ENCODE measurements around the gene BRD1. TPM values are rescaled to one million over a fixed set of nuclear protein-coding genes. Genes with fewer than 3 reads are reported as not detected.

BRD1 gene
- total and polyA plus RNA-seq, 4 donors, result 7.6 to 32.2 (median 24.2) TPM

DNA sequence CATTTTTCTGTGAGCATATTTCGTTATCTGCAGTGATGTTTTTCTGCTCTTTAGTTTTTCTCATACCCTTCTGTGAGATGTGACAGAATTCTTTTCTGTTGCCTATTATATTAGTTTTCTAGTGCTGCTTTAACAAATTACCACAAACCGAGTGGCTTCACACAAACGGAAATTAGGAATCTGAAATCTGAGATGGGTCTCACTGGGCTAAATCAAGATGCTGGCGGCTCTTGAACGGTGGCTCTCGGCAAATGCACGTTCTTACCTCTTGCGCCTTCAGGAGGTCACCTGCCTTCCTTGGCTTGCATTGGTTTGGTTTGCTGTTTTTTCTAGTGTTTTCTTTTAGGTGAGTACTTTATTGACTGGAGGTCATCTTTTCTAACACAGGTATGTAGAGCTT, 39.0 kb upstream of the BRD1 start:
- H3K36me3 ChIP-seq (ENCODE audit: control insufficient read depth in 1 of 2, insufficient read depth in 2 of 2, low read length in 1 of 2), result peaks cover 0 to 2% of the 10 kb centered on the region in 2 donors
- H3K27me3 ChIP-seq (ENCODE audit: control insufficient read depth in 1 of 2, insufficient read depth in 2 of 2, low read length in 1 of 2), result no peaks in the 10 kb centered on the region
- intact Hi-C loops (cut with DNase I), result no loop called here
- 86 to 93% methylated on average over 8 of the region's 8 CpGs for WGBS, 2 donors
- no peaks in the 10 kb centered on the region for H3K4me1 ChIP-seq (ENCODE audit: control insufficient read depth in 1 of 2, insufficient read depth in 2 of 2, low read length in 2 of 2)
- no peak overlapping the region for H3K27ac ChIP-seq (ENCODE audit: low read depth in 1 of 2, low read length in 2 of 2)
- no peak overlapping the region for H3K4me3 ChIP-seq (ENCODE audit: low read length in 2 of 2)
- peak in 1 of 2 donors; percentile 30 for DNase-seq
- ATAC-seq (ENCODE audit: low FRiP score), result no peak
- H3K9me3 ChIP-seq (ENCODE audit: control insufficient read depth, low read length), result peaks cover 5% of the 10 kb centered on the region

DNA sequence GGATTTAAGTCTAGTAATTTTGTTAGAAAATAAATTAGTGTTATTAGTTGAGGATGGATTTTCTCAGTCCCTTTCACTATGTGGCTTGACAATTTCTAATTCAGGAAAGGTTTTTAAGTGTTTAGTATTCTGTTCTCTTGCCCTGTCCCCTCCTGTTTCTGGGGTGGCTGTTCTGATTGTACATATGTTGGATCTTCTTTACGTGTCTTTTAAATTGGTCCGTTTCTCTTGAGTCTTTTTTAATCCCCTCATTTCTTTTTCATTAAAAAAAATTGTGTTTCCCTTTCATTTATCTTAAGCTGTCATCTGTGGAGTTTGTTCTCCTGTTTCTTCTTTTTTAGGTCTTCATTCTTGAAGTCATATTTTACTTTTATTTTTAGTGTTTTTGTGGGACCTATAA, 38.5 kb upstream of the BRD1 start:
- H3K9me3 ChIP-seq (ENCODE audit: control insufficient read depth, low read length), result peaks cover 5% of the 10 kb centered on the region
- 26 to 36% methylated on average over 2 of the region's 2 CpGs for WGBS, 2 donors
- no peak overlapping the region for H3K4me3 ChIP-seq (ENCODE audit: low read length in 2 of 2)
- intact Hi-C loops (cut with DNase I), result no loop called here
- ATAC-seq (ENCODE audit: low FRiP score), result no peak
- no peak overlapping the region for H3K27ac ChIP-seq (ENCODE audit: low read depth in 1 of 2, low read length in 2 of 2)
- peaks cover 0 to 2% of the 10 kb centered on the region in 2 donors for H3K36me3 ChIP-seq (ENCODE audit: control insufficient read depth in 1 of 2, insufficient read depth in 2 of 2, low read length in 1 of 2)
- no peaks in the 10 kb centered on the region for H3K4me1 ChIP-seq (ENCODE audit: control insufficient read depth in 1 of 2, insufficient read depth in 2 of 2, low read length in 2 of 2)
- H3K27me3 ChIP-seq (ENCODE audit: control insufficient read depth in 1 of 2, insufficient read depth in 2 of 2, low read length in 1 of 2), result no peaks in the 10 kb centered on the region
- no peak for DNase-seq

DNA sequence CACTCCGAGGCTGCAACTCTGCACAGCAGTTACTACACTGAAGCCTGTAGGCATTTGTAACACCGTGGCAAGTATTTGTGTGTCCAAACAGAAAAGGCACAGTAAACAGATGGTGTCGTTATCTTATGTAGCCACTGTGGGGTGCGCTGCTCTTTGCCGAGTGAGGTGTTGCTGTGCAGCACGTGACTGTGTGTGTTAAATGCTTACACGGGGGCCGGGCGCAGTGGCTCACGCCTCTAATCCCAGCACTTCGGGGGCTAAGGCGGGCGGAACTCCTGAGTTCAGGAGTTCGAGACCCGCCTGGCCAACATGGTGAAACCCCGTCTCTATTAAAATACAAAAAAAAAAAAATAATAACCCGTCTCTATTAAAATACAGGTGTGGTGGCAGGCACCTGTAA, 37.5 kb upstream of the BRD1 start:
- H3K9me3 ChIP-seq (ENCODE audit: control insufficient read depth, low read length), result peaks cover 5% of the 10 kb centered on the region
- H3K36me3 ChIP-seq (ENCODE audit: control insufficient read depth in 1 of 2, insufficient read depth in 2 of 2, low read length in 1 of 2), result peaks cover 0 to 2% of the 10 kb centered on the region in 2 donors
- DNase-seq (peak in 1 of 2 donors; percentile 54), ATAC-seq (ENCODE audit: low FRiP score) (no peak)
- H3K4me3 ChIP-seq (ENCODE audit: low read length in 2 of 2), result no peak overlapping the region
- intact Hi-C loops (cut with DNase I), result no loop called here
- H3K4me1 ChIP-seq (ENCODE audit: control insufficient read depth in 1 of 2, insufficient read depth in 2 of 2, low read length in 2 of 2), result no peaks in the 10 kb centered on the region
- WGBS, 2 donors, result 92% methylated on average over 17 of the region's 17 CpGs
- H3K27me3 ChIP-seq (ENCODE audit: control insufficient read depth in 1 of 2, insufficient read depth in 2 of 2, low read length in 1 of 2), result no peaks in the 10 kb centered on the region
- no peak overlapping the region for H3K27ac ChIP-seq (ENCODE audit: low read depth in 1 of 2, low read length in 2 of 2)

DNA sequence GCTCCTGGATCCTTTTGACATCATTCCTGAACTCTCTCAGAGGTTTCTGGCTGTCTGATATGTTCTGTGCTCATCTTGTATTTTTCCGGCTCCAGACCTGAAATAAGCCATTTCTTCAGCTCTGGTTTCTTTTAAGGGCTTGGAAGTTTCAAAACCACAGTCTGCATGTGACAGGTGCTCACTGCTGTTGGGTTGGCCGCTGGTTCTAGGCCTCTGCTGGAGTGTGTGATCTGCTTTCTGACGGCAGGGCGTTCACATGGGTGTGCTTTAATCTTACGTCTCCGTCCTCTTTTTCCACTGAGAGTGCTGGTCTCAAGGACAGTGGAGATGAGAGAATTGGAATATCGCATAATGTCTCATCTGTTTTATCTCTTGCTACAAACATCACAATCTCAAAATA, 36.3 kb upstream of the BRD1 start:
- H3K4me1 ChIP-seq (ENCODE audit: control insufficient read depth in 1 of 2, insufficient read depth in 2 of 2, low read length in 2 of 2), result no peaks in the 10 kb centered on the region
- no peaks in the 10 kb centered on the region for H3K36me3 ChIP-seq (ENCODE audit: control insufficient read depth in 1 of 2, insufficient read depth in 2 of 2, low read length in 1 of 2)
- DNase-seq (no peak), ATAC-seq (ENCODE audit: low FRiP score) (no peak)
- 81 to 84% methylated on average over 7 of the region's 7 CpGs for WGBS, 2 donors
- no peak overlapping the region for H3K27ac ChIP-seq (ENCODE audit: low read depth in 1 of 2, low read length in 2 of 2)
- no peaks in the 10 kb centered on the region for H3K27me3 ChIP-seq (ENCODE audit: control insufficient read depth in 1 of 2, insufficient read depth in 2 of 2, low read length in 1 of 2)
- intact Hi-C loops (cut with DNase I), result no loop called here
- H3K4me3 ChIP-seq (ENCODE audit: low read length in 2 of 2), result no peak overlapping the region
- peaks cover 3% of the 10 kb centered on the region for H3K9me3 ChIP-seq (ENCODE audit: control insufficient read depth, low read length)

DNA sequence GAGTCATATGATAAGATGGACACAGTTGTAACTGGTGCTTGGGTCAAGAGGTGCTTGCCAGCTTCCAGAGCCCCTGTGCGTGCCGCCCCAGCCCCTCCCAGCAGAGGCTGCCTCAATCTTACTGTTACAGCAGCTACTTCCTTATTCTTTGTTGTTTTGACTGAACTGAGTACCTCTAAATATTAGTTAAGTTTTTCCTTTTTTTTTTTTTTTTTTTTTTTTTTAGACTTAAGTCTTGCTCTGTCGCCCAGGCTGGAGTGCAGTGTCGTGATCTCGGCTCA, 34.8 kb upstream of the BRD1 start:
- peaks cover 3% of the 10 kb centered on the region for H3K9me3 ChIP-seq (ENCODE audit: control insufficient read depth, low read length)
- H3K4me3 ChIP-seq (ENCODE audit: low read length in 2 of 2), result no peak overlapping the region
- no peak overlapping the region for H3K27ac ChIP-seq (ENCODE audit: low read depth in 1 of 2, low read length in 2 of 2)
- no peaks in the 10 kb centered on the region for H3K4me1 ChIP-seq (ENCODE audit: control insufficient read depth in 1 of 2, insufficient read depth in 2 of 2, low read length in 2 of 2)
- DNase-seq (peak in 1 of 2 donors; percentile 55), ATAC-seq (ENCODE audit: low FRiP score) (no peak)
- H3K36me3 ChIP-seq (ENCODE audit: control insufficient read depth in 1 of 2, insufficient read depth in 2 of 2, low read length in 1 of 2), result no peaks in the 10 kb centered on the region
- intact Hi-C loops (cut with DNase I), result no loop called here
- no peaks in the 10 kb centered on the region for H3K27me3 ChIP-seq (ENCODE audit: control insufficient read depth in 1 of 2, insufficient read depth in 2 of 2, low read length in 1 of 2)
- WGBS, 2 donors, result 82 to 90% methylated on average over 5 of the region's 5 CpGs

DNA sequence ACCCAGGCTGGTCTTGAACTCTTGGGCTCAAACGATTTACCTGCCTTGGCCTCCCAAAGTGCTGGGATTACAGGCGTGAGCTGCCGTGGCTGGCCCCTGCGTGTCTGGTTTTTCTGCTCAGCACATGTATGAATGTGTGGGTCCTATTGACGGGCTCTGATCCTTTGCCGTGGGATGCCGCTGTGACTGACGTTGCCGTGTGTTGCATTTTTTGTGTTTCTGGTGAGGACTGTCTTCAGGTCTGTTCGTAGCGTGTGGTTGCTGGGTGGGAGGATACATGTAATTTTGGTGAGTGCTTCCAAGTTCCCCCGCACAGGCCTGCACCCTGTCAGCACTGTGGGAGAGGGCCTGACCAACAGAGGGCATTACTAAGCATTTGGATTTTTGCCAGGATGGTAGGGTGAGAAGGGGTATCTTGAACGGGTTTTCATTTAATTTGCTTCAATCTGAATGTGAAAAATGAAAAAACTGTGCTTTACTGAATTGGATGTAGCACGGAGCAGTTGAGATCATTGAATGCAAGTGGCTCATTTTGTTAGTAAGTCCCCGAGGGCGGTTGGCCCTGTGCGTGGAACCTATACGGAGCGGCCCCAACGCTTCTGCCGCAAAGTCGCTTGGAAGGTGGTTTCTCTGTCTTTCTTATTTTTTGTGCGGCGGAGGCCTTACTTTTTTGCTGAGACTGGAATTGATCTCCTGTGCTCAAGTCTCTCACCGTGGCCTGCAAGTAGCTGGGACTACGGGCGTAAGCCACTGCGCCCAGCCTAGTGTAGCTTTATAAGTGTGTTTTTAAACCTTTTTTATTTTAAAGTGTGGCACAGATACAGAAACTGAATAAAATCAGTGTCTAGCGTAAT, 34.2 kb upstream of the BRD1 start:
- ATAC-seq (ENCODE audit: low FRiP score), result no peak

DNA sequence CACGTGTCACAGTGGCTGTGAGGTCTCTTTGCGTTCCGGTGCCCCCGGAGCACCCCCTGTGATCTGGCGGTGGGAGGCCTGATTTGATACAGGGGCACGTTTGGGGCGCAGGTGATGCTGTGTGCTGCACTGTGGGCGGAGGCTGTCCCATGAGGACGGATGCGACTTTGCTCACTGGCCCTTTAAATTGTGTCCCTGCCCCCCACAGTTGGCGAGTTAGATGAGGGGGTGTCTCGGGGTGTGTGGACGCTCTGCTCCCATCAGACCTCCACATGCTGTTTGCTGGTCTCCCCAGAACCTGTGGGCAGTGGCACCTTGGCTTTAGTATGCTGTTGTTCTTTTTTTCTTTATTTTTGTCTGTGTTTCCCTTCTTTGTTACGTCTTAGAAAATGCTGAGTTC, 31.2 kb upstream of the BRD1 start:
- no peak for DNase-seq
- WGBS, 2 donors, result 85% methylated on average over 14 of the region's 14 CpGs
- no peaks in the 10 kb centered on the region for H3K27me3 ChIP-seq (ENCODE audit: control insufficient read depth in 1 of 2, insufficient read depth in 2 of 2, low read length in 1 of 2)
- no peak for ATAC-seq (ENCODE audit: low FRiP score)
- intact Hi-C loops (cut with DNase I), result loop anchor here in 1 of 2 donors (5.0 kb wide), 1 partner anchor 58 kb away; the partner anchor contains the start of genes ALG12 and CRELD2
- no peak overlapping the region for H3K4me3 ChIP-seq (ENCODE audit: low read length in 2 of 2)
- H3K36me3 ChIP-seq (ENCODE audit: control insufficient read depth in 1 of 2, insufficient read depth in 2 of 2, low read length in 1 of 2), result no peaks in the 10 kb centered on the region
- no peaks in the 10 kb centered on the region for H3K4me1 ChIP-seq (ENCODE audit: control insufficient read depth in 1 of 2, insufficient read depth in 2 of 2, low read length in 2 of 2)
- H3K27ac ChIP-seq (ENCODE audit: low read depth in 1 of 2, low read length in 2 of 2), result no peak overlapping the region
- H3K9me3 ChIP-seq (ENCODE audit: control insufficient read depth, low read length), result no peaks in the 10 kb centered on the region

More for the DNA sequence above, 34.2 kb upstream of the BRD1 start:
- H3K4me3 ChIP-seq (ENCODE audit: low read length in 2 of 2), result no peak overlapping the region
- intact Hi-C loops (cut with DNase I), result no loop called here
- H3K27me3 ChIP-seq (ENCODE audit: control insufficient read depth in 1 of 2, insufficient read depth in 2 of 2, low read length in 1 of 2), result no peaks in the 10 kb centered on the region
- H3K4me1 ChIP-seq (ENCODE audit: control insufficient read depth in 1 of 2, insufficient read depth in 2 of 2, low read length in 2 of 2), result no peaks in the 10 kb centered on the region
- 92 to 94% methylated on average over 29 of the region's 29 CpGs for WGBS, 2 donors
- no peaks in the 10 kb centered on the region for H3K36me3 ChIP-seq (ENCODE audit: control insufficient read depth in 1 of 2, insufficient read depth in 2 of 2, low read length in 1 of 2)
- peaks cover 3% of the 10 kb centered on the region for H3K9me3 ChIP-seq (ENCODE audit: control insufficient read depth, low read length)
- DNase-seq, result peak in 1 of 2 donors; percentile 38
- H3K27ac ChIP-seq (ENCODE audit: low read depth in 1 of 2, low read length in 2 of 2), result no peak overlapping the region

DNA sequence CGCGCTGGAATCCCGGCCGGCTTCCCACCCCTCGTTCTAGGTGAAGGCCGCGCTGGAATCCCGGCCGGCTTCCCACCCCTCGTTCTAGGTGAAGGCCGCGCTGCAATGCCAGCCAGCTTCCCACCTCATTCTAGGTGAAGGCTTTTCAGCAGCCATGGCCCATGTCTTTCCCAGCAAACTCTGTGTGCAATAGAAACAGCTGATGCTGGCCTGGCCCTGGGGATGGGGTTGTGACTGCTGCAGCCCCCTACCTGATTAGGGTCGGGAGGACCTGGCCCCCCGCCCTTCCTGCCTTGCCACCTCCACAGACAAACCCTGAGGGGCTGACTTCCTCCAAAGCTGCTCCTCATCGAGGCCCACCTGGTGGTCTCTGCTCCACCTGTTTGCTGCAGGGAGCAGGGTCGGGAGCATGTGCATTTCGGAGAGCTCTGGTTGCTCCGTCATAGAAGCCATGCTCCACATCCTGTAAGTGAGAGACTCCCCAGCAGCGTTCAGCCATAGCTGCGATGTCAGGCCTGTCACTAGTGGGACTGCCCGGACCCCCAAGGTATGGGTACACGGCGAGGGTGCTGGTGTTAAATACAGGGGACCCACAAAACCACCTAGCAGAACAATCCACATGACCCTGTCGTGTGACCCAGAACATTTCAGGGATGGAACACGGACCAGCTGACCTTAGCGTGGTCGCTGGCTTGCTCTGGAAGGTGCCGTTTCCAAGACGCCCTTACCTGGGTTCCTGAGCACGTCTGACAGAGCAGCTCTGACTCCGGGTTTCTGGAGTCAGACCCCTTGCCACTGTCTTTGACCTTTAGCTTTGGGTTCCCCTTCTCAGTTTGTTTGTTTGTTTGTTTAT, 29.3 kb upstream of the BRD1 start:
- no peaks in the 10 kb centered on the region for H3K4me1 ChIP-seq (ENCODE audit: control insufficient read depth in 1 of 2, insufficient read depth in 2 of 2, low read length in 2 of 2)
- H3K36me3 ChIP-seq (ENCODE audit: control insufficient read depth in 1 of 2, insufficient read depth in 2 of 2, low read length in 1 of 2), result no peaks in the 10 kb centered on the region
- ATAC-seq (ENCODE audit: low FRiP score) (no peak), DNase-seq (peak in 1 of 2 donors; percentile 69)
- 86 to 89% methylated on average over 28 to 31 of the region's 31 CpGs for WGBS, 2 donors
- no peaks in the 10 kb centered on the region for H3K27me3 ChIP-seq (ENCODE audit: control insufficient read depth in 1 of 2, insufficient read depth in 2 of 2, low read length in 1 of 2)
- H3K27ac ChIP-seq (ENCODE audit: low read depth in 1 of 2, low read length in 2 of 2), result no peak overlapping the region
- H3K9me3 ChIP-seq (ENCODE audit: control insufficient read depth, low read length), result no peaks in the 10 kb centered on the region
- intact Hi-C loops (cut with DNase I), result loop anchor here in 1 of 2 donors (5.0 kb wide), 1 partner anchor 60 kb away; the partner anchor contains the start of genes ALG12 and CRELD2
- H3K4me3 ChIP-seq (ENCODE audit: low read length in 2 of 2), result no peak overlapping the region

Data from aorta (tissue), 5 donors.